GM12892 (cell line): ENCODE measurements around the gene BUD13.

Experiments used
- DNase-seq: peaks from one replicate; pipeline ENCODE4 v3.0.0; 2011; ENCODE audit not compliant: insufficient read length
- FAIRE-seq: peaks from 2 replicates; lab custom pipeline; 2011; peaks lifted over from hg19 to GRCh38; lab: Jason Lieb, UNC
- POLR2A ChIP-seq: IDR thresholded peaks from 2 replicates; pipeline ENCODE4 v1.6.1; 2011; ENCODE audit warnings: low read depth, low read length, control low read depth
- POLR2AphosphoS5 ChIP-seq: IDR thresholded peaks from 2 replicates; pipeline ENCODE4 v1.6.1; 2011; ENCODE audit warnings: low read depth, low read length, control low read depth
- TAF1 ChIP-seq: IDR thresholded peaks from 2 replicates; pipeline ENCODE4 v1.6.1; 2011; ENCODE audit warnings: low read depth, mild to moderate bottlenecking, control low read depth, low read length, borderline replicate concordance

The BUD13 gene

GRCh38 chr11:116702772-116703385, 69.9 kb downstream of the BUD13 start:
- TF ChIP-seq TAF1 (no peak), POLR2A (no peak), POLR2AphosphoS5 (no peak)
- FAIRE-seq (no peak), DNase-seq (no peak)

GRCh38 chr11:116701876-116702275, 70.9 kb downstream of the BUD13 start:
- no peak for TF ChIP-seq POLR2A
- TF ChIP-seq POLR2AphosphoS5: no peak
- TF ChIP-seq TAF1: no peak
- DNase-seq: no peak
- FAIRE-seq: no peak

- FAIRE-seq: peak; percentile 30
- no peak for DNase-seq
- no peak for TF ChIP-seq POLR2A
- TF ChIP-seq TAF1: no peak
- no peak for TF ChIP-seq POLR2AphosphoS5
Observed at GRCh38 chr11:116701297-116701801, 71.4 kb downstream of the BUD13 start.

- TF ChIP-seq POLR2AphosphoS5 (no peak), TAF1 (no peak), POLR2A (no peak)
- FAIRE-seq (no peak), DNase-seq (no peak)
Observed at GRCh38 chr11:116700586-116701220, 72.1 kb downstream of the BUD13 start.
